Activated CD4-positive, alpha-beta T cell treated with anti-CD3 and anti-CD28 coated beads for 4 hours (primary cell): ENCODE results near the gene SLC4A3.

Experiments used
- DNase-seq, 2 donors: peaks; one replicate each; pipeline ENCODE4 v3.0.0-alpha.2; 2020

Gene SLC4A3

GRCh38 chr2:219614076-219614860, 13.2 kb upstream of the SLC4A3 start:
- DNase-seq = no peak

DNA sequence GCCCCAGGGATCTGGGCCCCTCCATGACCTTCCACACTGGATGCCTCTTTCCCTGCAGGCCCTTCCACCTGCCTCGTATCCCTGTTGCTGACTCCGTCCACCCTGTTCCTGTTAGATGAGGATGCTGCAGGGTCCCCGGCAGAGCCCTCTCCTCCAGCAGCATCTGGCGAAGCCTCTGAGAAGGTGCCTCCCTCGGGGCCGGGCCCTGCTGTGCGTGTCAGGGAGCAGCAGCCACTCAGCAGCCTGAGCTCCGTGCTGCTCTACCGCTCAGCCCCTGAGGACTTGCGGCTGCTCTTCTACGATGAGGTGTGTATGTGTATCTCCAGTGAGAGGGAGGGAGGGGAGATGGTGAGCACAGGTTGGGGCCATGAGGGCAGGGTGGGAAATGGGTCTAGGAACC, 12.4 kb upstream of the SLC4A3 start:
- no peak for DNase-seq

- DNase-seq = no peak
These were observed 11.5 kb upstream of the SLC4A3 start for GRCh38 chr2:219615894-219616293.

DNA sequence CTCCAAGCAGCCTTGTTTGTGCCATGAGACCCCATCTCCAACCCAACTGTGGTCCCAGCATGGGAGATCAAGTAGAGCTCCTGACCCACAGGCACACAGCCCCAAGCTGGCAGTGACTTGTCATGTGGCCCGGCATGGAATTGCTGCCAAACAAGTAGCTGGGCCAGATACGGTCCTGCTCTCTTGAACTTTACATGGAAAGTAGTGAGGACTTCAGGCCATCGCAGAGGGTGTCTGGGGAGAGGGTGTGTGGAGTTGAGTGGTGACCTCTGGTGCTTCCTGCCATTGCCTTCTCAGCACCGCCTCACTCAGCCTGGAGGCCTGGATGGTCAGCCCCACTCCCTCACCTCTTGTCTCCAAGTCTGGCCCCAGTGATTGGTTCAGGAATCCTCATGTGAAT, 10.9 kb upstream of the SLC4A3 start:
- DNase-seq = no peak

- DNase-seq = no peak
These were observed 8.7 kb upstream of the SLC4A3 start for GRCh38 chr2:219618733-219619122.

DNA sequence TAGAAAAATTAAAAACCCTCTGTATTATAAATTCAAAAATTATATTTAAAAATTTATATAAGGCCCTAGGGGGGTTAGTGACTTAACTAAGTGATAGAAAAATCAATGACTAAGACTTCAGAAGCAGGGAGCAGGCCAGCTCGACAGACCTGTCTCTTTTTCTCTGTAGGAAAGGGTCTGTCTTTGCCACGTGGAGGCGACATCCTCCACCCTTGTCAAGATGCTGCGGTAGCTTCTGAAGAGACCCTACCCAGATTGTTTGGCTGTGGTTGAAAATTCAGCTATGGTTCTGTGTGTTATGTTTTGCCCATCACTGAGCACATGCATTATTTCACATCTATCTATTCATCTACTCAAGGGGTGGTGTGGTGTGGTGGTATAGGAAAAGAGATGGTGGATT, 8.2 kb upstream of the SLC4A3 start:
- DNase-seq = no peak

GRCh38 chr2:219620546-219620945, 6.9 kb upstream of the SLC4A3 start:
- DNase-seq = no peak

DNA sequence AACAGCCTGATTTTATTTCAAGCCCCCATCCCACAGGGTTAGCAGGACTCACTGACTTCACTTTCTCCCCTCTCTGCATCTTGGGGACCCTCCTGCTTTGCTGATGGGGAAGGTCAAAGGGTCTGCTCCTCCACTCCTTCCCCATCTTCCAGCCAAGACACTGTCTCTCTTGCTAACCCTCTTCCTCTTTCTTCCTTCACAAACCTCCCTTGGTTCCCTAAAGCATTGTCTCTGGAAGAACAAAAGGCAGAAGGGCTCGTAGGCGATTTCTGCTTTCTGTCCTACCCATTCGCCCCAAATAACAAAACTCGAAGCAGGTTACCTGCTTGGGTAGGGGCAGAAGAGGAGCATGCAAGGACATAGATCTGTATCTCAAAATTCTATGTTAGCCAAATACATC, 5.5 kb upstream of the SLC4A3 start:
- no peak for DNase-seq

DNA sequence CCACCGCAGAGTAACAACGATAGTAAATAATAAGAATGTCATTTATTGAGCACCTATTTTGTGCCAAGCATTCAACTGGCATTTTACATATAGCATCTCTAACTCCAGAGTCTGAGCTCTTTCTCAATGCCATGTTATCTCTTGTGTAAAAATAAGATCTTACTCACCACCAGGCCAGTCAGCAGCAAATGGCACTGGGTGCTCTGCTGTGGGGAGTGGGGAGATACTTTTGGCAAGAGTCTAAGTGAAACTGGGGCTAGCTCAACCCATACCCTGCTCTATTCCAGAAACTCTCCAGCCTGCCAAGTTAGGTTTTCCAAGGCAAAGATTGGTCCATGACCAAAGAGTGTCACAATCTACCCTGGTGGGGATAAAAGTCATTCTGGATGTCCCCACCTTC, 5.0 kb upstream of the SLC4A3 start:
- no peak for DNase-seq

DNA sequence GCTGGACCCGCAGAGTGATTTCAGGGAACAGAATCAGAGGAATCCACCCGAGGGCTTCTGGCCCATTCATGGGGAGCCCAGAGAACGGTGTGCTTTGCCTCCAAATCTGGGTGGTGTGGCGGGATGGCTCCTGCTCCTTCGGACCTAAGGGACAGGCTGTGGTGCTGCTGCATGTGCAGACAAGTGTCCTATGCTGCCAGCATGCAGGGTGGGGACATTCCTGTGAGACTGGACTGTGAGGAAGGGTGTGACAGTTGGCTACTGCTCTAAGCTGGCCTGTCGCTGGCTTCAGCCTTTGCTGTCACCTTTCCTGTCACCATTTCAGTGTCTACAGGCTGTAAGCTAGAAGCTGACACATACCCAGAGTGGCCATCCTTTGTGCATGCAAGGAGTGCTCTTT, 2.9 kb upstream of the SLC4A3 start:
- no peak for DNase-seq

DNA sequence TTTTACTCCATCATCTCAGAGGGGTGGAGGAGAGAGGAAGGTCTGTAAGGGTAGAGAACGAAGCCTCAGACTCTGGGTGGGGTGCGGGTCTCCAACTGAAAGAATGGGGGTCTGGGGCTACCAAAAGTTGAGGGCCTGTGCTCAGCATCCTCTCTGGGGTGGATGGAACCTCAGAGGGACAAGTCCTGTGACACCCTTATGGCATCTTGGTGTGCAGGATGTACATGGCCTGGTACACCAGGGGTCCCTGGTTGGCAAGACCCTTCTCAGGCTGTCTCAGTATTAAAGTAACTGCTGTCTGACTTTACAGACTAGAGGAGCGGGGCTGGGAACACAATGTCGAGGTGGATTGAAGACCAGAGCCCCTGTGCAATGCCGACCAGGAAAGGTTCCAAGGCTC, 2.3 kb upstream of the SLC4A3 start:
- DNase-seq = no peak

- no peak for DNase-seq
These were observed 890 bp upstream of the SLC4A3 start for GRCh38 chr2:219626540-219626939.

DNA sequence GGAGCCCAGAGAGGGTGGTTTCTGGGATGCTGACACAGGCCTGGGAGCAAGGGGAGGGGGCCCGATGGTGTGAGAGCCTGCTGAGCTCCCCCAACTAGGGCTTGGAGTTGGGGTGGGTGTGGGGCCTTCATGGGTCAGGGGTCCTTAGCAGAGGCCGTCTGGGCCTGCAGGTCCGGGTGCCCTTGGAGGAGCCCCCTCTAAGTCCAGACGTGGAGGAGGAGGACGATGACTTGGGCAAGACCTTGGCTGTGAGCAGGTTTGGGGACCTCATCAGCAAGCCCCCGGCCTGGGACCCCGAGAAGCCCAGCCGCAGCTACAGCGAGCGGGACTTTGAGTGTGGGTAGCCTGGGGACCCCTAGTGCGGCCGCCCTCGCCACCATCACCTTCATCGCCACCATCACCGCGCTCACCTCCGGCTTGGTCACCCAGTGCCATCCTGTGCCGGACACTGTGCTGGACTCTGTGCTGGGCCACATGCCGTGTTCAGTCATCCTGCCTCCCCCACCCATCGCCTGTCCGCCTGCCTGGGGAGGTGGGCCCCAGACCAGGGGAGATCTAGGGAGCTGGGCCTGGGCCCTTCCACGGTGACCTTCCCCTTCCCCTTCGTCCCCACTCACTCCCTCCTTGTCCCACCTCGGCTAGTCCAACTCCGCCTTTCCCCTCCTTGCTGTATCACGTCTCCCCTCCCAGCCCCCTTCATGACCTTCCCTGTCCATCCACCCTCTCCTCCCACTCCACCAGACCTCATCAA, 980 bp downstream of the SLC4A3 start:
- no peak for DNase-seq

GRCh38 chr2:219628986-219629901, 1.8 kb downstream of the SLC4A3 start:
- no peak for DNase-seq

DNA sequence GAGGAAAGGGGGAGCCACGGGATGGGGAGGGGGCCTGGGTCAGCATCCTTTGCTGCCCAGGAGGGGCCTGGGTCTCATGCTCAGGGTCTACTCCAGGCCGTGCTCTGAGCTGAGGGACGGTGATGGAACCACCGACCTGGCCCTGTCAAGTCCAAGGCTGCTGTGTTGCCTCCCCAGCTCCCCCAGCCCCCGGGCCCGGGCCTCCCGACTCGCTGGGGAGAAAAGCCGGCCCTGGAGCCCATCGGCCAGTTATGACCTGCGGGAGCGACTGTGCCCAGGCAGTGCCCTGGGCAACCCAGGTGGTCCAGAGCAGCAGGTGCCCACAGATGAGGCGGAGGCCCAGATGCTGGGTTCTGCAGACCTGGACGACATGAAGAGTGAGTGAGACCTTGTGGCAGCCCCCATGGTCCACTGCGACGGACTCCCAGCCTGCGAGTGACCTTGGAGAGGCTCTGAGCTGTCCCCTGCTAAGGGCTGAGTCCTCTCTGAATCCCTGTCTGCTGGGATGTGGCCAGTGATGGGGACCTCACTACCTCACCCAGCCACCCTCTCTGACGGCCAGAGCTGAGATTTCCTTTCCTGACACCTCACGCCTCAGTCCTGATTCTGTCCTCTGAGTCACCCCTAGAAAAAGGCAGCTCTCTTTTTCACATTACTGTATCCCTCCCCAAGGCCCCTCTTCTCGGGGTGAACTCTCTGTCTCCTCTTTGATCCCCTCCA, 2.7 kb downstream of the SLC4A3 start:
- DNase-seq = no peak

DNA sequence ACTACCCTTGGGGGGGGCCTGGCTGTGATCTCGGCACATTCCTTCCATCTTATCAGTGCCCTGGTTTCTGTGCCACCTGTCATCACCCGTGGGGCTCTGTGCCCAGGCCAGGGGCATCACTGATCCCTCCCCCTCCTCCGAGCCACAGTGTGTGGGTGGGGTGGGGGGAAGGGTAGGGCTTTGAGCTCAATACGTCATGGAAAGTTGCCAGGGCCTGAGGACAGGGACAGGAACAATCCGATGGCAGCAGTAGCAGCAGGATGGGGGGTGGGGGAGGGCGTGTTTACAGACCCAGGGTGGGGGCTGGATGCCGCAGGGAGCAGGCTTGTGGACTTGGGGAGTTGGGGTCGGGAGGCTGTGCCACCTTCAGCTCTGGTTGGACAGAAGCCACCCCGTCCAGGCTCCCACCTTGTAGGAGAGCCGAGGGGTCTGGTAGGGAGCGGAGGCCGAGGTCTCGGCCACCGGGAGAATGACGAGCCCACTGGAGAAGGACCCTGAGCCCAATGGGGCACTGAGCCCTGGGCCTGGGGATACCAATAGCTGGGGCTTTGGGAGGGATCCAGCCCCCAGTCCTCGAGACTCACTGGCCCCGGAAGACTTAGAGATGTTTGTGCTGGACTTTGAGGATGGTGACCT, 3.5 kb downstream of the SLC4A3 start:
- no peak for DNase-seq

GRCh38 chr2:219631406-219631891, 4.0 kb downstream of the SLC4A3 start:
- no peak for DNase-seq

DNA sequence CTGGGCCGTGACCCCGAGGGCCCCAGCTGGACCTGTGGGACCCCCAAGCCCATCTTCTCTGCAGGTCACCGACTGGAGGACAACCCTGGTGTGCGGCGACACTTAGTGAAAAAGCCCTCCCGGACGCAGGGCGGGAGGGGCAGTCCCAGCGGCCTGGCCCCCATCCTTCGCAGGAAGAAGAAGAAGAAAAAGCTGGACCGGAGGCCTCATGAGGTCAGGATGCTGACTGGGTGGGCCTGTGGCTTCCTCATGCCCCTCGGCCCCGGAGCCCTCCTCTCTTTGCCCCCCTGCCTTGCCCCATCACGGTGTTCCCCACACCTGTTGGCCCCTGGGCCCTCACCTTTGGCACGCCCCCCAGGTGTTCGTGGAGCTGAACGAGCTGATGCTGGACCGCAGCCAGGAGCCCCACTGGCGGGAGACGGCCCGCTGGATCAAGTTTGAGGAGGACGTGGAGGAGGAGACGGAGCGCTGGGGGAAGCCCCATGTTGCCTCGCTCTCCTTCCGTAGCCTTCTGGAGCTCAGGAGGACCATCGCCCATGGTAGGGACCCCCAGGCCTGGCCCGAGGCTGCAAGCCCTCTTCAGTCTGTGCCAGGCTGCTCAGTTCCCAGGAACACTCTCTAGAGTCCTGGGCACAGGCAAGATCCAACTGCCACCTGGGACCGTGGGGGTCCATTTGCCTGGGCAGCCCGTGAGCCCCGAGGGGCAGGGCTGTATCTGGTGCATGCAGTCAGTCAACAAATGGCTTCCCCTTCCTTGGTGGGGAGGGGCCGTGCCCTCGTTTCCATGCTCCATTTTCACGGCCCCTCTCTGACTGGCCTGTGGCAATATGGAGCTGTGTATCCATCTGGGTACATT, 4.7 kb downstream of the SLC4A3 start:
- no peak for DNase-seq

- DNase-seq = no peak
These were observed 5.3 kb downstream of the SLC4A3 start for GRCh38 chr2:219632760-219633105.

DNA sequence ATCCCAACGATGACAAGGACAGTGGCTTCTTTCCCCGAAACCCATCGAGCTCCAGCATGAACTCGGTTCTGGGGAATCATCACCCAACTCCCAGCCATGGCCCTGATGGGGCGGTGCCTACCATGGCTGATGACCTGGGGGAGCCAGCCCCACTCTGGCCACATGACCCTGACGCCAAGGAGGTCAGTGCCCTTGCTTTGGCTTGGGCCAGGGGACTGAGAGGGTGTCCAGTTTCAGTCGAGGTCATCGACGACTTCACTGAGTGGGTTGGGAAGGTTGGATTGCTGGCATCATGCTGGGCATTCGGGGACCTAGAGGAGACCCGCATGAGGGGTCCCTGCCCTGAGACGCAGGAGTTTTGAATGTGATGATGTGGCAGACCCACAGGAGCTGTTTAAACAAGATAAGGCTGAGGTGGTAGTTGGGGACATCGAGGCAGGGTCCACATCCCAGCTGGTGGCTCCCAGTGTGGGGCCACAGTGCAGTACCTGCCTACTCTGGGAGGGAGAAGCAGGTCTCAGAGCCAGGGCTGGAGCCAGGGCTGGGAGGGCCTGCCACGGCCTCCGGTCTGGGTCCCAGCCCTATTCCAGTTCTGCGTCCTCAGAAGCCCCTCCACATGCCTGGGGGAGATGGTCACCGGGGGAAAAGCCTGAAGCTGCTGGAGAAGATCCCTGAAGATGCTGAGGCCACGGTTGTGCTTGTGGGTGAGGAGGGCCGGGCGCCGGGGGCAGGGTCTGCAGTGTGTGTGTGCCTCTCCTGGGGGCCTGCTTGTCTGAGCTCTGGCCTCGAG, 6.0 kb downstream of the SLC4A3 start:
- no peak for DNase-seq
